Endothelial cell of umbilical vein (primary cell): Measurements from ENCODE around the gene CYB5A. TPM values are rescaled to one million over a fixed set of nuclear protein-coding genes. Genes with fewer than 3 reads are reported as not detected.

Experiments used
- BruUV-seq: library from RNA; stranded (reverse); fragments of 400-500 nt; replicated peaks from 2 replicates; lab custom pipeline; 2021; lab: Mats Ljungman, UMichigan
- CTCF ChIA-PET: fragments of 300-600, 350-600 bp; sonication (Branson Sonifier 250); formaldehyde crosslinking; loops from one replicate; lab custom pipeline; 2021; ENCODE audit warnings: antibody characterized with exemption, inconsistent platforms; lab: Charles Lee
- POLR2A ChIA-PET: fragments of 300-600, 350-600 bp; sonication (Branson Sonifier 250); formaldehyde crosslinking; loops from one replicate; lab custom pipeline; 2021; ENCODE audit warnings: antibody characterized with exemption, inconsistent platforms; lab: Charles Lee
- DNase-seq: peaks from one replicate; pipeline ENCODE4 v3.0.0-alpha.2; 2011; ENCODE audit warnings: low read depth, low spot score
- FAIRE-seq: peaks from 2 replicates; lab custom pipeline; 2011; peaks lifted over from hg19 to GRCh38; lab: Jason Lieb, UNC
- H2AFZ ChIP-seq: 2 replicates; pipeline ENCODE4 v1.6.0; 2012; ENCODE audit warnings: low read depth, low read length, control low read depth, inconsistent platforms
- H3K27ac ChIP-seq: 2 replicates; pipeline ENCODE4 v1.5.1; 2011; ENCODE audit warnings: low read depth, mild to moderate bottlenecking, control low read depth, low read length, moderate library complexity; ENCODE audit not compliant: insufficient read depth
- H3K27me3 ChIP-seq, 2 experiments: 2 replicates each; pipeline versions ENCODE4 v1.6.0 to v1.6.1; 2011; ENCODE audit warnings: low read length in 2 of 2, mixed read lengths in 1 of 2; ENCODE audit not compliant: control insufficient read depth in 2 of 2, insufficient read depth in 2 of 2
- H3K36me3 ChIP-seq, 2 experiments: 2 replicates in 1 of 2; 3 replicates in 1 of 2; pipeline ENCODE4 v1.5.1; 2011; ENCODE audit warnings: low read length in 2 of 2, mild to moderate bottlenecking in 1 of 2, moderate library complexity in 1 of 2; ENCODE audit not compliant: control insufficient read depth in 2 of 2, insufficient read depth in 2 of 2; ENCODE audit errors: extremely low read depth in 1 of 2
- H3K4me1 ChIP-seq: 3 replicates; pipeline ENCODE4 v1.5.1; 2011; ENCODE audit warnings: mild to moderate bottlenecking, low read length; ENCODE audit not compliant: control insufficient read depth, insufficient read depth; ENCODE audit errors: extremely low read depth
- H3K4me2 ChIP-seq: 2 replicates; pipeline ENCODE4 v1.6.1; 2011; ENCODE audit warnings: low read length, control low read depth, mixed read lengths; ENCODE audit not compliant: insufficient read depth
- H3K4me3 ChIP-seq, 3 experiments: fragments of 200-600 bp in 1 of 3; sonication (generic), shearing (Covaris generic) in 1 of 3; replicated peaks in 1 of 3; 2 replicates each; pipeline ENCODE4 v1.5.1; 2011 to 2016; ENCODE audit warnings: control low read depth in 3 of 3, low read length in 3 of 3, mild to moderate bottlenecking in 2 of 3, inconsistent platforms in 1 of 3, low read depth in 1 of 3, moderate library complexity in 1 of 3; ENCODE audit not compliant: insufficient read depth in 1 of 3
- H3K79me2 ChIP-seq: 2 replicates; pipeline ENCODE4 v1.6.0; 2012; ENCODE audit warnings: low read length, inconsistent platforms; ENCODE audit not compliant: control insufficient read depth, insufficient read depth
- H3K9ac ChIP-seq: replicated peaks from 2 replicates; pipeline ENCODE3; 2011; ENCODE audit warnings: low read length, control low read depth; ENCODE audit not compliant: insufficient read depth; ENCODE audit errors: extremely low read depth
- H3K9me1 ChIP-seq: replicated peaks from 3 replicates; pipeline ENCODE4 v1.6.0; 2011; ENCODE audit warnings: mild to moderate bottlenecking, low read length; ENCODE audit not compliant: control insufficient read depth, insufficient read depth; ENCODE audit errors: extremely low read depth
- H3K9me3 ChIP-seq: replicated peaks from 2 replicates; pipeline ENCODE4 v1.5.1; 2012; ENCODE audit warnings: low read length, inconsistent platforms; ENCODE audit not compliant: control insufficient read depth, insufficient read depth
- H4K20me1 ChIP-seq: replicated peaks from 2 replicates; pipeline ENCODE3; 2011; ENCODE audit warnings: mild to moderate bottlenecking, low read length; ENCODE audit not compliant: control insufficient read depth, insufficient read depth; ENCODE audit errors: extremely low read depth
- CTCF ChIP-seq, 2 donors: IDR thresholded peaks; 1 replicate in 1 of 2; 2 replicates in 1 of 2; pipeline ENCODE4 v1.5.1; 2011; ENCODE audit warnings: low read length in 2 of 2, mild to moderate bottlenecking in 2 of 2, moderate library complexity in 2 of 2, control low read depth in 1 of 2, inconsistent platforms in 1 of 2, low read depth in 1 of 2; ENCODE audit not compliant: insufficient read depth in 1 of 2; ENCODE audit errors: extremely low read depth in 1 of 2
- EZH2 ChIP-seq: IDR thresholded peaks from 2 replicates; pipeline ENCODE4 v1.6.1; 2012; ENCODE audit warnings: borderline replicate concordance, low read depth, mild to moderate bottlenecking, moderate library complexity, low read length, inconsistent platforms; ENCODE audit not compliant: severe bottlenecking
- FOS ChIP-seq: IDR thresholded peaks from 2 replicates; pipeline ENCODE4 v1.6.1; 2011; ENCODE audit warnings: mild to moderate bottlenecking, low read length, moderate library complexity, borderline replicate concordance; ENCODE audit not compliant: insufficient read depth
- GATA2 ChIP-seq: IDR thresholded peaks from 2 replicates; pipeline ENCODE4 v1.7.0; 2011; ENCODE audit warnings: low read depth, mild to moderate bottlenecking, moderate library complexity, mixed read lengths, low read length; ENCODE audit not compliant: insufficient read length, insufficient read depth
- JUN ChIP-seq: IDR thresholded peaks from 2 replicates; pipeline ENCODE4 v1.6.1; 2011; ENCODE audit warnings: borderline replicate concordance, low read depth; ENCODE audit not compliant: insufficient read length, insufficient read depth
- MAX ChIP-seq: IDR thresholded peaks from 2 replicates; pipeline ENCODE4 v1.6.1; 2011; ENCODE audit not compliant: insufficient read depth, insufficient read length
- MYC ChIP-seq: IDR thresholded peaks from one replicate; pipeline ENCODE4 v1.6.1; 2011; ENCODE audit warnings: mild to moderate bottlenecking, low read depth, low read length
- POLR2A ChIP-seq: IDR thresholded peaks from 2 replicates; pipeline ENCODE4 v1.6.1; 2012; ENCODE audit warnings: low read depth, mild to moderate bottlenecking, control low read depth, low read length
- POLR2AphosphoS5 ChIP-seq: IDR thresholded peaks from 2 replicates; pipeline ENCODE4 v1.6.1; 2012; ENCODE audit warnings: low read depth, mild to moderate bottlenecking, control low read depth, low read length, moderate library complexity; ENCODE audit not compliant: insufficient read depth
- dilution Hi-C: fragments of 300-500 bp; cut with MboI; formaldehyde crosslinking; loops from one replicate; pipeline ENCODE4 v1.15.0; 2019; ENCODE audit warnings: low sequenced_read_pairs; ENCODE audit not compliant: extremely low pct_ligation_motif_present
- intact Hi-C: fragments of 100-400 bp; cut with micrococcal nuclease; formaldehyde crosslinking; loops from one replicate; pipeline ENCODE4 v1.10.0; 2022
- polyA plus RNA-seq, 4 experiments: library from polyadenylated mRNA; depleted of rRNA in 3 of 4; stranded (reverse) in 3 of 4; unstranded in 1 of 4; fragments of >200 nt; gene quantifications; 2 replicates each; pipeline versions ENCODE4 v1.2.1 to v1.2.3, GENCODE V29; 2011 to 2012; ENCODE audit warnings: missing spikeins in 1 of 4
- total RNA-seq: library from RNA; stranded (reverse); gene quantifications from 2 replicates; pipeline ENCODE4 v1.2.3, GENCODE V29; 2021

The CYB5A gene
- total and polyA plus RNA-seq, 2 donors (not counting 3 experiments of a cell fraction or from before 2014, with no cell fraction given): 24.9 to 74.0 TPM

GRCh38 chr18:74259347-74259746 lies 32.4 kb downstream of the CYB5A start:
- BruUV-seq: no TSS peak
- intact Hi-C loops (loop anchor here (2.0 kb wide), 1 partner anchor 33 kb away; no protein-coding TSS in a partner anchor), dilution Hi-C loops (no loop called here)
- no peak overlapping the region for H2AFZ ChIP-seq
- H3K4me1 ChIP-seq: peaks cover 9% of the 10 kb centered on the region
- no peaks in the 10 kb centered on the region for H3K9me1 ChIP-seq
- no peak for FAIRE-seq
- H3K9me3 ChIP-seq: no peaks in the 10 kb centered on the region
- no peak overlapping the region for H3K4me2 ChIP-seq
- no peaks in the 10 kb centered on the region for H3K79me2 ChIP-seq
- H3K4me3 ChIP-seq: no peak overlapping the region
- no peaks in the 10 kb centered on the region for H3K36me3 ChIP-seq
- H3K9ac ChIP-seq: no peak overlapping the region
- DNase-seq: no peak
- POLR2A ChIA-PET: no interaction called here
- H4K20me1 ChIP-seq: no peaks in the 10 kb centered on the region
- CTCF ChIA-PET: no interaction called here
- TF ChIP-seq CTCF (IDR thresholded peaks at IDR 0.05; ENCODE audit: extremely low read depth in 1 of 2, insufficient read depth in 1 of 2, low read depth in 1 of 2, low read length in 2 of 2) (no peak), MAX (no peak), MYC (no peak), GATA2 (no peak), EZH2 (no peak), POLR2AphosphoS5 (no peak), JUN (no peak), POLR2A (no peak), FOS (no peak)
- H3K27me3 ChIP-seq: no peaks in the 10 kb centered on the region
- no peak overlapping the region for H3K27ac ChIP-seq
